Stomach (tissue), 4 donors: ENCODE measurements around the gene TLR8.

ENCODE experiments used
- EP300 ChIP-seq: sonication (generic); formaldehyde crosslinking; IDR thresholded peaks from one replicate; pipeline ENCODE4 v1.6.1; 2017; ENCODE audit warnings: antibody characterized with exemption
- POLR2A ChIP-seq, 4 donors: fragments of 450-650 bp; IDR thresholded peaks; one replicate each; pipeline ENCODE4 v1.6.1; 2016; ENCODE audit warnings: antibody characterized with exemption in 4 of 4, control low read depth in 2 of 4, mild to moderate bottlenecking in 1 of 4, moderate library complexity in 1 of 4
- POLR2AphosphoS5 ChIP-seq, 3 donors: sonication (generic); formaldehyde crosslinking; IDR thresholded peaks; one replicate each; pipeline ENCODE4 v1.6.1; 2016; ENCODE audit warnings: antibody characterized with exemption in 3 of 3
- TF ChIP-seq, protein P1 (sequence below), 7 experiments: fragments of 450-650 bp in 4 of 7; fragments of 200-600 bp in 3 of 7; sonication (generic) in 3 of 7; IDR thresholded peaks; one replicate each; pipeline ENCODE4 v1.5.1; 2016 to 2019; ENCODE audit warnings: antibody characterized with exemption in 7 of 7, control low read depth in 2 of 7, mild to moderate bottlenecking in 1 of 7

DNA sequence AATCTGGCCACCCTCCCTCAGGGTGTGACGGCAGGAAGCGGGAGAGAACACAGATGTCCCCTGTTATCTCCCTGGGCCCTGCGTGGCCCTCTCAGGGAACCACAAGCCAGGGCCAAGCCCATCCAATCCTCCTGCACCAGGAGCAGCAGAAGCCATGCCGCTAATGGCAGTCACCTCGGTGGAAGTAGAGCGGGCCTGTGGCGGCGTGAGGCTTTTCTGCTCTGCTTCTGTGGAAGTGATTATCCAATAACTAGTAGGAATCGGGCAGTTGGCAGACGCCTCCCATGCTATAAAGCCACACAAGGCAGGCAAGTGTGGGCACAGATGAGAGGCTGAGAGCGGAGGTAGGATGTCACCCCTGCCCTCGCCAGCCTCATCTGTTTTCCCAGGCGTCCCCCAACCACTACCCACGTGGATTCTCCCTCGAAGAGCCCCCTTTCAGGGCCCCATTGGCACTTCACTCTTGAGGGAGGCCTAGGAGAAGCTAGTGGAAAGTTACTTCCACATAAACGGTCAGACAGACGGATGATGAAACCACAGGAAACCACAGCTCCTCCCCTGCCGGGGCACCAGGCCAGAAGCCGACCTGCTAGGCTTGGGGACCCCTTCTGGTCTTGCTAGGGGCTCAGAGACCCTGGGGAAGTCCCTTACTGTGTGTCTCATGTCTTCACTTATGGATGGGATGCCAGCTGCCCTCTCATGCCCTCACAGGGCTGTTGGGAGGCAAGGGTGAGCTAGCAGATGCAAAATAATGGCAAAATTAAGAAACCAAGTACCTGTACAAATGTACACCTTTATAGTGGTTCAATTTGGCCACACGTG, 49.7 kb downstream of the TLR8 start:
- TF ChIP-seq, protein P1, sequence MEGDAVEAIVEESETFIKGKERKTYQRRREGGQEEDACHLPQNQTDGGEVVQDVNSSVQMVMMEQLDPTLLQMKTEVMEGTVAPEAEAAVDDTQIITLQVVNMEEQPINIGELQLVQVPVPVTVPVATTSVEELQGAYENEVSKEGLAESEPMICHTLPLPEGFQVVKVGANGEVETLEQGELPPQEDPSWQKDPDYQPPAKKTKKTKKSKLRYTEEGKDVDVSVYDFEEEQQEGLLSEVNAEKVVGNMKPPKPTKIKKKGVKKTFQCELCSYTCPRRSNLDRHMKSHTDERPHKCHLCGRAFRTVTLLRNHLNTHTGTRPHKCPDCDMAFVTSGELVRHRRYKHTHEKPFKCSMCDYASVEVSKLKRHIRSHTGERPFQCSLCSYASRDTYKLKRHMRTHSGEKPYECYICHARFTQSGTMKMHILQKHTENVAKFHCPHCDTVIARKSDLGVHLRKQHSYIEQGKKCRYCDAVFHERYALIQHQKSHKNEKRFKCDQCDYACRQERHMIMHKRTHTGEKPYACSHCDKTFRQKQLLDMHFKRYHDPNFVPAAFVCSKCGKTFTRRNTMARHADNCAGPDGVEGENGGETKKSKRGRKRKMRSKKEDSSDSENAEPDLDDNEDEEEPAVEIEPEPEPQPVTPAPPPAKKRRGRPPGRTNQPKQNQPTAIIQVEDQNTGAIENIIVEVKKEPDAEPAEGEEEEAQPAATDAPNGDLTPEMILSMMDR (IDR thresholded peaks at IDR 0.05): no peak
- no peak for TF ChIP-seq EP300
- TF ChIP-seq POLR2AphosphoS5 (IDR thresholded peaks at IDR 0.05): peak in 1 of 3 donors; percentile 5
- no peak for TF ChIP-seq POLR2A (IDR thresholded peaks at IDR 0.05)
